Measurements from ENCODE around the gene CLEC4C. TPM values are rescaled to one million over a fixed set of nuclear protein-coding genes. Genes with fewer than 3 reads are reported as not detected.

The CLEC4C gene
- total RNA-seq, 1 donor from 2014 or later, result not detected

DNA sequence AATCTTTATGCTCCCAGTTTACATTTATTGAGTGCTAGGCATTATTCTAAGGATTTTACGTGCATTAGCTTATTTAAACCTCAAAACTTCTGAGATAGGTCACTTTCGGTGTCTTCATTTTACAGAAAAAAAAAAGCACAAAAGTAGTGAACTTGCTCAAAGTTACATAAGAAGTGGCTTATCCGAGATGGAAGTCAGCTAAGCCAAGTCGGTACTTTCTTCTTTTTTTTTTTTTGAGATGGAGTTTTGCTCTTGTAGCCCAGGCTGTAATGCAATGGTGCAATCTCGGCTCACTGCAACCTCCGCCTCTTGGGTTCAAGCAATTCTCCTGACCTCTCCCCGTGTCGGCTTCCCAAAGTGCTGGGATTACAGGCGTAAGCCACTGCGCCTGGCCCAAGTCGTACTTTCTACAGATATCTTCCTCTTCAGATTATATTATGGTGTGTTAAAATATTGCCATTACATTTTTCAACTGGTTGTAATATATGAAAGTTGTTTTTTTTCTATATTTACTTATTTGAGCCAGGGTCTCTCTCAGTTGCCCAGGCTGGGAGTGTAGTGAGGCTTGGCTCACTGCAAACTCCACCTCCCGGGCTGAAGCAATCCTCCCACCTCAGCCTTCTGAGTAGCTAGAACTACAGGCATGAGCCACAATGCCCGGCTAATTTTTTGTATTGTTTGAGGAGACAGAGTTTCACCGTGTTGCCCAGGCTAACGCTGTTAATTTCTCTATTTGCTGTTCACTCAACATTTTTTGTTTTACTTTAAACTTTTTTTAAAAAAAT lies 27.0 kb downstream of the CLEC4C start:
- ATAC-seq, result no peak

DNA sequence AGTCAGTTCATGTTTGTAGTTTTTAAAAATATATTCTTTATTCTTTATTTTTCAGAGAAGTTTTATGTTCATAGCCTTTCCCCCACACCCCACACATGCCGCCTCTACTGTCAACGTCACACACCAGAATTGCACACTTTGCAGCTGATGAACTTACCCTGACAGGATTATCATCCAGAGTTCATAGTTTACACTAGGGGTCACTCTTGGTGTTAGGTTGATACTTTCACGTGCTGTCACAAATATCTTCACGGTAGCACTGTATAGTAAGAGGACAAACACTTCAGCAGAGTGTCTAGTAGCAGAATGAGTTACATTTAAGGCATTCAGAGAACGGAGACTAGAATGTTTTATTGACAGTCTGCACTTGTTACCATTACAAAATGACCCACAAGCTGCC lies 30.8 kb downstream of the CLEC4C start:
- peak; percentile 39 for ATAC-seq

DNA sequence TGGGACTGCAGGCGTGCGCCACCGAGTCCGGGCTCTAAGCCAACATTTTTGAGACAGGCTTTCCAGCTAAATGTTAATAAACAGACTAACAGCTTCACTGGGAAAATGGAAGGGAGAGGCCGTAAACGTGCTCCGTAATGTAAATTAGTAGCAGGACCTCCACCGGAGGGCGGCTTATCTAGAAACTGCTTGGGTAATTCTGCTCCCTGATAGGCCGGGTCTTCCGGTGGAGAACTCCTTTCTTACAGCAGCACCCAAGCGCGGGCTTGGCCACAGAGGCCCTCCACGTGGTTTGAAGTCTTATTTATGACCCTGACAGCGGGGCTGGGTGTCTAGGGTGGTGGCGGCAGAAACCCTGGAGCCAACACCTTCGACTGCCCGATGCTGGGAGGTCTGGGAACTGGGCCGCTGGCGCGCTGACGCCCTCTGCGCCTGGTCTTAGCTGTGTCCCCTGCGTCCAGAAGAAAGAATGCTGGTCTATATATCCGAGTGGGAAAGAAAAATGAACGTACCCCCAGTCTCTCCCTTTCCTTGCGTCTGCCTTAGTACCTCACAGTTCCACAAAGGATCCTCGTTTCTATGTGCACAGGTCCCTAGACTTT lies 34.2 kb downstream of the CLEC4C start:
- no peak for ATAC-seq

DNA sequence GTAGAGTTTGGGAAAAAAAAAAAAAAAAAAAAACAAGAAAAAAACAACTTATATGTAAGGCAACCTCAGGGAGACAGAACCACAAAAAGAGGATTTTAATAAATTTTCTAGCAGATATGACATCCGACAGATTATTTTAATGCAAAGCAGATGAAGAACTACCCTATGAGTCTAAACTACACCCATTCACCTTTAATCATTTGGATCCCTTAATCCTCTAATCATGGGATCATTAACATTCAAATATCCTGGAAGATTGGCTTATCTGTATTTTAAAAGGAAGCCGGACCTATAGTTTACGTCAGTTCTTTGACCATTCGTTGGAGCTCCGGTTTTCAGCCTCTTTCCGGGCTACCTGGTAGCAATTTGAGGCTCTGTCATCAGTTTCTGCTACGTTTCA lies 36.0 kb downstream of the CLEC4C start, which contains the start of gene DPPA3:
Gene DPPA3, plus strand, starts transcription at position 301 of the 400 bp plus-strand sequence. CDS start 138 bp downstream, outside the sequence.
- no peak for ATAC-seq

DNA sequence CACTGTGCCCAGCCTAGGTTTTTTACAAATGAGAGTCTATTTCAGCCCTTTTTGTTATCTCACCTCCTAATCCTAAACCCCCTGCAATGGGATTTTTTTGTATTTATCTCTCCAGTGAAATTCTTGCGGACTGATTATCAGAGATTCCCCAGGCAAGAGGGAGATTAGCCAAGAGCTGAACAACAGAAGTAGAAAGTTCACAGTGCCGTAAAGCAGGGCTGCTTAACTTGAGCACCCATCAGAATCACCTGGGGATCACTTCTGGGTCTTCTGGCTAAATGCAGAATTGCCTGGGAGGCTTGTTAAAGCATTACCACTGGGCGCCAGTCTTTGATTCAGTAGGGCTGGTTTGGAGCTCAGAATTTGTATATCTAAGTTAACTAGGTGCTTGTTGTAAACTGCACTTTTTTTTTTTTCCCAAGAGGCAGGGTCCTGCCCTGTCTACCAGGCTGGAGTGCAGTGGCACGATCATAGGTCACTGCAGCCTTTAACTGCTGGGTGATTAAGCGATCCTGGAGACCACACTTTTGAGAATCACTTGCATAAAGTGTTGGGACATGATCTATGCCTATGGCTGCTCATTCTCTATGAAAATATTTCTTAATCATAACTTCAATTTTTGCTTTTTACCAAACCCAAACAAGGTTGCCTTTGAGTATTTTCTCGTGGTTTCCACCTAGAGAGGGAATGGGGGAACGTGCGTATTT lies 37.1 kb downstream of the CLEC4C start:
- no peak for ATAC-seq

DNA sequence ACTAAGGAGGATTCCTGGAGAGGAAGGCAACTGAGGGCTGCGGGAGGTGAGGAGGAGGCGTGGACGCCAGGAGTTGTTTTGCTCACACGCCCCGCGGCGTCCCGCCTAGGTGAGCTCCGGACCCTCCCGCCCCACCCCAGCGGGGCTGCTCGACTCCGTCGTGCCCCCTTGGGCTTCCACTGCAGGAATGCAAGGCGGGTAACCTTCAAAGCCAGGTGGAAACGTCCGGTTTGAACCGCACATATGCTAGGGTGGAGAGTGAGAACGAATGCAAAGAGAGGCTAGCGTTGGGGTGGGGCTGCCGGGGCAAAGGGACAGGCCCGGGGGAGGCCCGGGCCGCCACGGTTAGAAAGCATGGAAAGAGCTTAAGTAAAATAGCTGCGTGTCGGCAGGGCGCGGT lies 41.3 kb downstream of the CLEC4C start:
- no peak for ATAC-seq

DNA sequence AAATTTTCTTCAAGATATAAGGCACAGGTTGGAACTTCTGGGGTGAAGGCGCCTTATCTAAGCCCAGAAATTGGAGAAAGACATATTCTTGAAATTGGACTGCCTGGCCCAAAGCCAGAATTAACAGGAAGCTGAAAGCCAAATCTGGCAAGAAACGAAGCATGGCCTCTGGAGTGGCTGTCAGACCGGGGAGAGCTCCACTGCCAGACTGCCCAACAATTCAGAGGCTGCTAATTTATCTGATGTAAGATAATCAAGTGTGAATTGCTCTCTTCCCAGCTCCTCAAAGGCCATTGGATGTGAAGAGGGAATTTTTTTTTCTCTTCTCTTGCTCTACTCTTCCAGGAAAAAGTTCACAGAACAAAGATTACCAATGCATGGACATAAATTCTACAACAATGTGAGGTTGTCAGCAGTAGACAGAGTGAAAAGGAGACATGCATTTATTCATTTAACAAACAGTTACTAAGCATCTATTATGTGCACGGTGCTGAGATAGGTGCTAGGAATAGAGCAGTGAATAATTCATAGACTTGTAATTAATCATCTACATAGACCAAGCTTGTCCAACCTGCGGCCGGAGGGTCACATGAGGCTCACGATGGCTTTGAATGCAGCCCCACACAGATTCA lies 51.5 kb downstream of the CLEC4C start, which contains the start of gene GDF3:
Gene GDF3, minus strand, starts transcription at position 210 of the 632 bp plus-strand sequence. Its CDS starts 47 bp downstream, at position 163.
- no peak for ATAC-seq

DNA sequence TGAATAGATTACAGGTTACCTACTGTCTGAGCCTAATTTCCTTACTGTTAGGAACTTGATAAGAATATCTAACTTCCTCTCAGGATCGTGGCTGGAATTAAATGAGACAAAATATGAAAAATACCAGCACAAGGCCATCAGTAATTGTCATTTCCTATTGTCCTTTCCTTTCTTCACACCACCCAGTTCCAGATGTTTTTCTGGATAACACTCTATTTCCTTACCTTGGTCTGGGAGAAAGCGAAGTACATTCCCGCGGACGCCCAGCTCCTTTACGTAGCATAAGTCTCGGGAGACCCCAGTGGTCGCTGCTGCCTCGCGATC lies 52.0 kb downstream of the CLEC4C start:
- no peak for ATAC-seq

DNA sequence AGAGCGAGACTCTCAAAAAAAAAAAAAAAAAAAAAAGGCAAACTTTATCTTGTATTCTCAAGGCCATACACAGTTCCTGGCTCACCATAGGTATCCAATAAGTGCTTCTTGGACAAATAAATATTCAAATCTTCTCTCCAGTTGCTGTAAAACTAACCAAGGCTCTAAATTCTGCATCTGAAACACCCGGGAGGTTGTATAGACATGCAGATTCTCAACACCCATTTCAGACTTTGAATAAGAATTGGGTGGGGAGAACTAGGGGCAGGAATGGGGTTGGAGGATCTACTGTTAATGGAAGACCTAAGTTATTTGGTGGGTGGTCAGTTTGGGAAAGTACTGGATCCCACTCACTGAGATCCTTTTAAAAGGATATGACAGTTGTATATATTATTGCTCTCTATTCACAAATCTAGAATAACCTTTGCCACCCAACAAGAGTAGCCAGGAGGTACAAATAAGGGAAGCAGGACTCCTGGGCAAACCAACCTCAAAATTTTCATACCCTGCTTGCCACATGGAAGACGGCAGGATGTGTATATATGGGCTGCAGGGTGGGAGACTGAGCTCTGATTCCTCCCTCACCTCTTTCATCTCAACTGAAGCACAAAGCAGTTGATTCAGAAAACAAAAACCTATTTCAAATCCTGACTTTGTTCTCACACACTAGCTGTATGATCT lies 52.5 kb downstream of the CLEC4C start:
- no peak for ATAC-seq

DNA sequence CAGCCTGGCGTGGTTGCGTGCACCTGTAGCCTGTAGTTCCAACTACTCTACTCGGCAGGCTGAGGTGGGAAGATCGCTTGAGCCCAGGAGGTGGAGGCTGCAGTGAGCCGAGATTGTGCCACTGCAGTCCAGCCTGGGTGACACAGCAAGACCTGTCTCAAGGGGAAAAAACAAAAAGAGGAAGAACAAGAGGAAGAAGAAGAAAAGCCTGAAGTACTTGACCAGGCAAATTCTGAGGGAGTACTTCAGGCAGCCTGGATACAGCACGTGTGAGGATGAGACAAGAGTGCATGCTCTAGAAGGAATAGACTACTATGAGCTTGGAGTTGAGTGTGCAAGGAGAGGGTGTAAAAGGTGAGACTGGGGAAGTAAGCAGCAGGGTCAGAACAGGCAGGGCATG lies 53.4 kb downstream of the CLEC4C start:
- no peak for ATAC-seq

DNA sequence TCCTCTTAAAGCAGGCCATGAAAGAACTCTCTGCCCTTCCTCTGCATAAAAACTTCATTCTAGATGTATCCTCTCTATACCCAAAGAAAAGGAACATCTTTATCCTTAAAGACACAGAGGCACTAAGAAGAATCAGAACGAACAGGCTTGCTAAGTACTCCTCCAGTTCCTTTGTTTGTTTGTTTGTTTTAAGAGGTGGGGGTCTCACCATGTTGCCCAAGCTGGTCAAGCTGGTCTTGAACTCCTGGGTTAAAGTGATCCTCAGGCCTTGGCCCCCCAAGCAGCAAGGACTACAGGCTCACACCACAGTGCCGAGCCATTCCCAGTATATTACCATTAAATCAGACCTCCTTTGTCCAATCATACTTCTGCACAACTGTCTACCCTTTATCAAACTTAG lies 65.6 kb downstream of the CLEC4C start:
- ATAC-seq, result no peak

Other genes with a start within 250 kb of the CLEC4C start
- gene CD163, start 243.6 kb downstream of the CLEC4C start, total RNA-seq, result 5.8 TPM
- gene APOBEC1, start 81.5 kb downstream of the CLEC4C start, total RNA-seq, result not detected
- gene GDF3, start 51.6 kb downstream of the CLEC4C start, total RNA-seq, result not detected
- gene DPPA3, start 35.9 kb downstream of the CLEC4C start, total RNA-seq, result not detected
- gene NANOGNB, start 17.8 kb upstream of the CLEC4C start, total RNA-seq, result not detected
- 0.52 TPM for gene NANOG, start 42.0 kb upstream of the CLEC4C start, total RNA-seq
- not detected for gene SLC2A14, start 125.5 kb upstream of the CLEC4C start, total RNA-seq
- 4.9 TPM for gene SLC2A3, start 188.8 kb upstream of the CLEC4C start, total RNA-seq